ENCODE measurements around the gene FANCM. TPM values are rescaled to one million over a fixed set of nuclear protein-coding genes. Genes with fewer than 3 reads are reported as not detected.

FANCM gene
- total RNA-seq, 1 donor from 2014 or later: 7.9 TPM

Small RNAs within 50 kb of the gene (small RNA-seq; reads per million reads assigned to genes)
- gene RF00151 (ENCODE audit: low replicate concordance) (0.69 reads per million, percentile 63 among the genes with 10 or more reads in this experiment), gene SNORD127 (ENCODE audit: low replicate concordance) (3,915 reads per million, percentile 100 among the genes with 10 or more reads in this experiment)

Other genes starting within 250 kb of the FANCM start
- gene KLHL28, start 174.0 kb upstream of the FANCM start, total RNA-seq: 33.4 TPM
- gene TOGARAM1, start 173.7 kb upstream of the FANCM start, total RNA-seq: 37.1 TPM
- 38.8 TPM for gene PRPF39, start 51.8 kb upstream of the FANCM start, total RNA-seq
- 83.1 TPM for gene FKBP3, start 1.4 kb upstream of the FANCM start, total RNA-seq
- gene MIS18BP1, start 117.3 kb downstream of the FANCM start, total RNA-seq: 20.2 TPM

All from temporal lobe (tissue), 2 donors.